SU-DHL-6 (cell line): Measurements from ENCODE around the gene FUOM.

ENCODE experiments used
- EZH2phosphoT487 ChIP-seq: fragments of 200-600 bp; sonication (generic), shearing (Covaris generic); conservative IDR thresholded peaks from 2 replicates; pipeline ENCODE4 v1.6.1; 2018; ENCODE audit warnings: mild to moderate bottlenecking, antibody characterized with exemption, low read length, moderate library complexity, mixed read lengths
- TF ChIP-seq, protein P1 (sequence below): fragments of 200-600 bp; sonication (generic); IDR thresholded peaks from one replicate; pipeline ENCODE4 v1.5.1; 2017; ENCODE audit warnings: antibody characterized with exemption, mild to moderate bottlenecking, low read length, moderate library complexity; ENCODE audit not compliant: insufficient read depth, poor library complexity, severe bottlenecking

DNA sequence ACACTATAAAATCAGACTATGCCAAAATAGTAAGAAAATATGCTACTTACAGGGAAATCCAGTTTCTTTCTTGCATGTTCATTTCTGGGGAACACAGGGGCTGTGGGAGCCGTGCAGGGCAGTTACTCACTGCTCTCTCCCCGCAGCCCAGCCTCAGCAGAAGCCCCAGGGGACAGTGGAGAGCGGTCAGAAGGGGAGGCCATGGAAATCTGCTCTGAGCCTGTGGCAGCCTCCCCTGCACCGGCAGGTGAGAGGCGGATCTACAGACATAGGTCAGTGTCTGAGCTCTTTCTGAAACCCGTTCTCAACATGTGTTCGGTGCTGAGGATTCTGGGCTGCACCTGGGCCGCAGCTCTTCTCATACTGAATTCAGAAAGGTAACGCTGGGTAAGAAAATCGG is 46.2 kb downstream of the FUOM start:
- TF ChIP-seq, protein P1, sequence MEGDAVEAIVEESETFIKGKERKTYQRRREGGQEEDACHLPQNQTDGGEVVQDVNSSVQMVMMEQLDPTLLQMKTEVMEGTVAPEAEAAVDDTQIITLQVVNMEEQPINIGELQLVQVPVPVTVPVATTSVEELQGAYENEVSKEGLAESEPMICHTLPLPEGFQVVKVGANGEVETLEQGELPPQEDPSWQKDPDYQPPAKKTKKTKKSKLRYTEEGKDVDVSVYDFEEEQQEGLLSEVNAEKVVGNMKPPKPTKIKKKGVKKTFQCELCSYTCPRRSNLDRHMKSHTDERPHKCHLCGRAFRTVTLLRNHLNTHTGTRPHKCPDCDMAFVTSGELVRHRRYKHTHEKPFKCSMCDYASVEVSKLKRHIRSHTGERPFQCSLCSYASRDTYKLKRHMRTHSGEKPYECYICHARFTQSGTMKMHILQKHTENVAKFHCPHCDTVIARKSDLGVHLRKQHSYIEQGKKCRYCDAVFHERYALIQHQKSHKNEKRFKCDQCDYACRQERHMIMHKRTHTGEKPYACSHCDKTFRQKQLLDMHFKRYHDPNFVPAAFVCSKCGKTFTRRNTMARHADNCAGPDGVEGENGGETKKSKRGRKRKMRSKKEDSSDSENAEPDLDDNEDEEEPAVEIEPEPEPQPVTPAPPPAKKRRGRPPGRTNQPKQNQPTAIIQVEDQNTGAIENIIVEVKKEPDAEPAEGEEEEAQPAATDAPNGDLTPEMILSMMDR = no peak
- TF ChIP-seq EZH2phosphoT487 = no peak
